Measurements from ENCODE around the gene MB.

DNA sequence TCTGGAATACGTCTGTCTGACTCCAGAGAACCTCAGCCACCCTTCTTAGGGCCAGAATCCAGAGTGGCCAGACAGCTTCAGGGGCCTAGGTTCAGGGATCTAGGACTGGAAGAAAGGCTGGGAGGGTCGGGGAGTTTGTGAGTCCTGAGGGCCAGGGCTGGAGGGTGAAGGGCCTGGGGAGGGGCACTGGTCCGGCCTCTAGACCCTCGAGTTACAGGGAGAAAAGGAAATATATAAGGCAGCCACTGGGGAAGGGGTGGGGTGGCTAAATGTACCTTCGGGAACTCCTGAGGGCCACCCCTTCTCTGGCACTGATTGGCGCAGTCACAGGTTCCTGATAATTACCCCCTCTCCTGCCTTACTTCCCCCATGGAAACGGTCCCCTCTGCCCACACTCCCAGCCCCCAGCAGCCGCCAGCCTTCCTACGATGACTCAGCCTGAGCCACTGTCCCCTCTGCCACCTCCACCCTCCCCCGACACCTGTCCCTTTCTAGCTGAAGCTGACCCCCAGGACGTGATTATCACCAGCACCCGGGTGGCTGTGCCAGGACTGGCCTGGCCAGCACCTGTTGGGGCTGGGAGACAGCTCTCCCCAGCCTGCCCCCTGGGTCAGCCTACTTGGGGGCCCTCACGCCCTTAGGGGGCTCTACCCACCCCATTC is 26.4 kb downstream of the MB start:
- TF ChIP-seq, protein P1, sequence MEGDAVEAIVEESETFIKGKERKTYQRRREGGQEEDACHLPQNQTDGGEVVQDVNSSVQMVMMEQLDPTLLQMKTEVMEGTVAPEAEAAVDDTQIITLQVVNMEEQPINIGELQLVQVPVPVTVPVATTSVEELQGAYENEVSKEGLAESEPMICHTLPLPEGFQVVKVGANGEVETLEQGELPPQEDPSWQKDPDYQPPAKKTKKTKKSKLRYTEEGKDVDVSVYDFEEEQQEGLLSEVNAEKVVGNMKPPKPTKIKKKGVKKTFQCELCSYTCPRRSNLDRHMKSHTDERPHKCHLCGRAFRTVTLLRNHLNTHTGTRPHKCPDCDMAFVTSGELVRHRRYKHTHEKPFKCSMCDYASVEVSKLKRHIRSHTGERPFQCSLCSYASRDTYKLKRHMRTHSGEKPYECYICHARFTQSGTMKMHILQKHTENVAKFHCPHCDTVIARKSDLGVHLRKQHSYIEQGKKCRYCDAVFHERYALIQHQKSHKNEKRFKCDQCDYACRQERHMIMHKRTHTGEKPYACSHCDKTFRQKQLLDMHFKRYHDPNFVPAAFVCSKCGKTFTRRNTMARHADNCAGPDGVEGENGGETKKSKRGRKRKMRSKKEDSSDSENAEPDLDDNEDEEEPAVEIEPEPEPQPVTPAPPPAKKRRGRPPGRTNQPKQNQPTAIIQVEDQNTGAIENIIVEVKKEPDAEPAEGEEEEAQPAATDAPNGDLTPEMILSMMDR (IDR thresholded peaks at IDR 0.05) = no peak
- no peak for TF ChIP-seq POLR2A (IDR thresholded peaks at IDR 0.05)
